Fibroblast of upper back skin (primary cell): Measurements from ENCODE around the gene KRT33A.

Source experiments
- DNase-seq: peaks from one replicate; pipeline ENCODE4 v3.0.0-alpha.2; 2013

Gene KRT33A

DNA sequence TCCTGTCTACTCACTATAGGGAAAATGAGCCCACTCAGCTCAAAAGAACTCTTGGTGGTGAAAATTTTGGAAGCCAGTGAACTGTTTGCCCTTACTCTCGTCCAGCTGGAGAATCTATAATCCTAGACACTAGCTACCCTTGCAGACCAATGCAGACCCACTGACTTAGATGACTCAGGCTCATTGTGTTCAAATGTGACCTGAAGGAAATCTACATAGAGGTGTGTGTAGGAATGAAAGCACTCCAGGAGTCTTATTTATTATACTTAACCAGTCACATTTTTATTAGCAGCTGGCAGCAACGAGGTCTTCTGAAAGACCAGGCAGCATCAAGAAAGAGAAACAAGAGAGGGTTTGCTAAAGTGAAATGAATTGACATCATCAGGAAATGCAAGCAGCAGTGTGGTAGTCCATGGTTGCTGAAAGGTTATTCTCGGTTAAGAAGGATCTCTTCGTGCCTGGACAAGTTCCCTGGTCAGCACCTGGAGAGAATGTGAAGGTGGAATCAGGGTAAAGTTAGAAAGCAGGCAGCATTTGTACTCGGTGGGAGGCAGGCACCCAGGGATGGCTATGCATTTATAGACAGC lies 49.3 kb downstream of the KRT33A start:
- no peak for DNase-seq

DNA sequence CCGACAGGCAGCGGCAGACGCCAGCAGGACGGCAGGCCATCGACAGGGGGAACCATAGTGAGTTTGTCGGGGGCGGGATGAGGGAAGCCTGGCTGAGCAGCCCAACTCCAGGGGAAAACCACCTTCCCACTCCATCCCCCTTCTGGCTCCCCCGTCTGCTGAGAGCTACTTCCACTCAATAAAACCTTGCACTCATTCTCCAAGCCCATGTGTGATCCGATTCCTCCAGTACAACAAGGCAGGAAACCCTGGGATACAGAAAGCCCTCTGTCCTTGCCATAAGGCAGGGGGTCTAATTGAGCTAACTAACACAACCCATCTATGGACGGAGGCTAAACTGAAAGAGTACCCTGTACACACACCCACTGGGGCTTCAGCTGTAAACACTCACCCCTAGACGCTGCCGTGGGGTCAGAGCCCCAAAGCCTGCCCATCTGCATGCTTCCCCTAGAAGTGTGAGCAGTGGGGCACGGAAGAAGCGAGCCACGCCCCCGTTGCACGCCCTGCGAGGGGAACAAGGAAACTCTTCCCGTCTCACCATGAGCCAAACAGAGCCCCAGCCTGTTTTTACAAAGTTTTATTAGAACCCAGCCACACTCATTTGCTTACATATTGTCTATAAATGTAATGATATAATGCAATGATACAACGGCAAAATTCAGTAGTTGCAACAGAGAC lies 52.0 kb downstream of the KRT33A start:
- no peak for DNase-seq

DNA sequence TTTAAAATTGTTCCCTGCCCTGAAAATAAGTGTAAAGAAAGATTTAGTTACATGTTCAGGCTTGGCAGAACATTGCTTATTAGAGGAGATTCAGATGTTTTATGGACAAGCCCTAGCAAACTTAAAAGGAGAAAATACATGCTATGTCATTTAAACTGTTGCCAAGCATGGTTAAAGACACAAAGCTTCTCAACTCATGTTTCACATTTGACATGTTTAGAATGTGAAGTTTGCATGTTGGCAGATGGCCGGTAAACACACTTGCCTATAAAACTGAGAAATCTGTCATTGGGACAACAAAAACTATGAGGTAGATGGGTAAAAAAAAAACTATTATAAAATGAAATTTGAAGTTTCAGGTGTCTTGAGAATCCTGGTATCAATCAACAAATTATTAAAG lies 53.8 kb downstream of the KRT33A start:
- no peak for DNase-seq
